Body of pancreas (tissue), 4 donors: ENCODE measurements around the gene MTRF1L.

ENCODE experiments used
- CTCF ChIP-seq, 7 experiments: fragments of 450-650 bp in 4 of 7; fragments of 200-600 bp in 3 of 7; sonication (generic) in 3 of 7; IDR thresholded peaks; one replicate each; pipeline ENCODE4 v1.5.1; 2016 to 2019; ENCODE audit warnings: antibody characterized with exemption in 7 of 7
- POLR2A ChIP-seq, 3 donors: fragments of 450-650 bp; IDR thresholded peaks; one replicate each; pipeline ENCODE4 v1.6.1; 2016; ENCODE audit warnings: antibody characterized with exemption in 3 of 3, mild to moderate bottlenecking in 2 of 3

DNA sequence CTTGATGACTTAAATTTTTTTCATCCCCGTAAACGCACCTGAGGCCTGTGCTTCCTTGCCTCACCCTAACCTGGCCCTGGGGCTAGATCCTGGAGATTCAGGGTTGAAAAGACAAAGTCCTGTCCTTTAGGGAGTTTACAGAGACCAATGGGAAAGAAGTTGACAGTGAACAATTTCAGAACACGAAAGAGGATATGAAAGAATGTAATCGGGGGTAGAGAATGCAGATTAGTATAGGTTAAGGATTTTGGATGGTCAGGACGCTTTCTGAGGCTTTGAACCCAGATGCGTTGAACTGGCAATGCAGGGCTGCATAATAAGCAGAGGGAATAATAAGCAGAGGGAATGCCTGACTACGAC is 18.0 kb downstream of the MTRF1L start:
- no peak for TF ChIP-seq CTCF (IDR thresholded peaks at IDR 0.05)
- no peak for TF ChIP-seq POLR2A (IDR thresholded peaks at IDR 0.05)
